GM10266 (cell line): ENCODE results near the gene DNLZ.

Experiments
- DNase-seq: peaks from one replicate; pipeline ENCODE4 v3.0.0; 2012; ENCODE audit errors: extremely low spot score
- TF ChIP-seq, protein P1 (sequence below): IDR thresholded peaks from 2 replicates; pipeline ENCODE4 v1.5.1; 2012; ENCODE audit warnings: mild to moderate bottlenecking, low read depth; ENCODE audit not compliant: control insufficient read depth, insufficient read depth; ENCODE audit errors: missing control alignments

The DNLZ gene

DNA sequence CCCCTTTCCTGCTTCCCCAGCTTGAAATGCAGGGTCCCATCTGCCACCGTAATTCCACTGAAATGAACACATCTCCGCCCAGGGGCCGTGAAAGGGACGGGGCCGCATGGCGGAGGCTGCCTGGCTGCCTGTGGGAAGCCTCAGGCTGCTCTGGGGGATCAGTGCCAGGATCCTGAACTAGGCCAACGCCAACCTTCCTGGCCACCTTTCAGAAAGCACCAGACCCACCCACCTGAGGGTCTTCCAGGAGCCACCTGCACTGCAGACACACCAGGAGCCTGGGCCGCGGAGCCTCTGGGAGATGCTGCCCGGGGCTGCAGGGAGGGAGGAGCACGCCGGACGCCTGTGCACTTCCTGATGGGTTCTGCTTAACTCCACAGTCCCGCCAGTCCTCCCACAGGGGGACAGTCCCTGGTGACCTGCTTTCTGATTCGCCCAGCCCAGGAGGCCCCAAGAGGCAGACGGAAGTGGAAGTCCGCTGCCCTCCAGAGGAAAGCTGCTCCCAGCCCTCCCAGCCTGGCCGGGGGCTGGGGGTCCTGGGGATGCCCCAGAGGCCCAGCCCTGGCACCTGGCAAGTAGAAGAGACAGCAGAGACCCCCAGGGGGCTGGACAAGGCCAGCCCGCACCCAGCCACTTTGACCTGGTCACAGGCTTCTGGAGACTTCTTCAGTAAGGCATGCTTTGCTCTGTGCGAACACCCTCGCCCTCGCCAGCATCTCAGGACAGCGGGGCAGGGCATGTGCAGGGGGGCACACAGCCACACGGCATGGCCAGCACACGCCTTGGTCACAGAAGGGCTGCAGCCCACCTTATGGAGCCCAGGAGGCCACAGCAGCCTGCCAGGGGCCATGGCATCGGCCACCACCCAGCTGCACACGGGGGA is 10.0 kb upstream of the DNLZ start, which contains the start of gene CARD9:
Gene CARD9 (minus strand): TSS at position 370 of the 883 bp plus-strand sequence. CDS start 1,591 bp downstream, outside the sequence.
- TF ChIP-seq, protein P1, sequence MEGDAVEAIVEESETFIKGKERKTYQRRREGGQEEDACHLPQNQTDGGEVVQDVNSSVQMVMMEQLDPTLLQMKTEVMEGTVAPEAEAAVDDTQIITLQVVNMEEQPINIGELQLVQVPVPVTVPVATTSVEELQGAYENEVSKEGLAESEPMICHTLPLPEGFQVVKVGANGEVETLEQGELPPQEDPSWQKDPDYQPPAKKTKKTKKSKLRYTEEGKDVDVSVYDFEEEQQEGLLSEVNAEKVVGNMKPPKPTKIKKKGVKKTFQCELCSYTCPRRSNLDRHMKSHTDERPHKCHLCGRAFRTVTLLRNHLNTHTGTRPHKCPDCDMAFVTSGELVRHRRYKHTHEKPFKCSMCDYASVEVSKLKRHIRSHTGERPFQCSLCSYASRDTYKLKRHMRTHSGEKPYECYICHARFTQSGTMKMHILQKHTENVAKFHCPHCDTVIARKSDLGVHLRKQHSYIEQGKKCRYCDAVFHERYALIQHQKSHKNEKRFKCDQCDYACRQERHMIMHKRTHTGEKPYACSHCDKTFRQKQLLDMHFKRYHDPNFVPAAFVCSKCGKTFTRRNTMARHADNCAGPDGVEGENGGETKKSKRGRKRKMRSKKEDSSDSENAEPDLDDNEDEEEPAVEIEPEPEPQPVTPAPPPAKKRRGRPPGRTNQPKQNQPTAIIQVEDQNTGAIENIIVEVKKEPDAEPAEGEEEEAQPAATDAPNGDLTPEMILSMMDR: no peak
- DNase-seq: no peak

DNA sequence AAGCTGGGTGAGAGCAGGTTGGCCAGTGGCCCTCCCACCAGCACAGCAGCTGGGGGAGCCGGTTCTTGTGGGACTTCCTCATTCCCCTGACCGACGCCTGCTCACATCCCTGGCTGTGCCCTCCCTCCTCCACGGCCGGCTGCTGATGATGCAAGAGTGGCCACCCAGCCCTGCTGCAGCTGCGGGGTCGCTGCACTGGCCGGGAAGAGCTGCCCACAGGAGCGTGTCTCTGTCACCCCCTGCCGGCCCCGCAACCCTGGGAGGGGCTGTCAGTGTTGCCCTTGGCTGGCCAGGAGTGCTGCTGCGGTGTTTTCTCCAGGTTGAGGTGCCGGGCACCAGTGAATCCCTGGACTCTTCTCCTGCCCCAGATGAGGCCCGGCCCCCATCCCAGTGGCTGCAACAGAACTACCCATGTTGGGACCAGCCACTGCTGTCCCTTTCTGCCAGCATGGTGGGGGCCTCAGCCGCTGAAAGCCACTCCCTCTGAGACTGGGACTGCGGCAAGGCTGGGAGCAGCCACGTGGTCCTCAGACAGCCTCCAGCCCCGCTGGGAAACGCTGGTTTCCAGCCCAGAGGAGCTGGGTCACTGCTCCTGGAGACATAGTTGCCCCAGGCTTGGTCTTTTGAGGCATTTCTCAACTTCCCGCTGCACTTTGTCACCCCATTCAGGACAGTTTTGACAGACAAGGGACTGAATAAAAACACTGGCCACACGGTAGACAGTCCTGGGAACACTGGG is 9.2 kb upstream of the DNLZ start:
- DNase-seq: no peak
- TF ChIP-seq, protein P1: no peak

DNA sequence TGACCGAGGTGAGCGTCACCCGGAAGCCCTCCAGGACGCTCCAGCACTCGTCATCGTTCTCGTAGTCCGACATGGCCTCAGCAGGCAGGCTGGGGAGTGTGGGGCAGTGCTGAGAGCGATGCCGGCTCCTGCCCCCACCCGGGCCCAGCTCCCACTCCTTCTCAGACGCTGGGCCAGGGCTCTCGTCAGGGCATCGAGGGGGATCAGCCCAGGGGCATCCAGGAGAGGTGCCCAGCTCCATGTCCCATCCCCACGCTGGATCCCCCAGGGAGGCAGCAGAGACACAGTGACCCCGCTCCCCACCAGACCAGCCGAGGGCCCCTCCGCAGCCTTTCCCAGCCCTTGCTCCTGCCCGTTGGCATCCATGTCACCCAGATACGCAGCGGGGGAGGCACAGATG is 8.5 kb upstream of the DNLZ start:
- DNase-seq: no peak
- TF ChIP-seq, protein P1: no peak

DNA sequence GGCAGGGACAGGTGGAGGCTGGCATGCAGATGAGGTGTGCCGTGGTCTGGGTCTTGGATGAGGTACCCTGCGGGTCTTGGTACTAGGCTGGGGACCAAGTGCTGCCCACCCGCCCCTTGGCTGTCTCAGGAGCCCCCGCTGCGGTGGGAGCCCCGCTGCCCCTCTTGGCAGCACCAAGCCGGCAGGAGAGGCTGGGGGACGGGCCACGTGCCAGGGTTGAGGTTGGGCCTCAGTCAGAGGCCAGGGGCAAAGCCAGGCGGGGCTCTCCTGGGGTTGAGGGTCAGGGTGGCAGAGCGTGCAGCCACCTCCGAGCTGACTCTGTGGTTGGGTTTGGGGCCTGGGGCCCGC is 8.0 kb upstream of the DNLZ start:
- TF ChIP-seq, protein P1: no peak
- DNase-seq: no peak

DNA sequence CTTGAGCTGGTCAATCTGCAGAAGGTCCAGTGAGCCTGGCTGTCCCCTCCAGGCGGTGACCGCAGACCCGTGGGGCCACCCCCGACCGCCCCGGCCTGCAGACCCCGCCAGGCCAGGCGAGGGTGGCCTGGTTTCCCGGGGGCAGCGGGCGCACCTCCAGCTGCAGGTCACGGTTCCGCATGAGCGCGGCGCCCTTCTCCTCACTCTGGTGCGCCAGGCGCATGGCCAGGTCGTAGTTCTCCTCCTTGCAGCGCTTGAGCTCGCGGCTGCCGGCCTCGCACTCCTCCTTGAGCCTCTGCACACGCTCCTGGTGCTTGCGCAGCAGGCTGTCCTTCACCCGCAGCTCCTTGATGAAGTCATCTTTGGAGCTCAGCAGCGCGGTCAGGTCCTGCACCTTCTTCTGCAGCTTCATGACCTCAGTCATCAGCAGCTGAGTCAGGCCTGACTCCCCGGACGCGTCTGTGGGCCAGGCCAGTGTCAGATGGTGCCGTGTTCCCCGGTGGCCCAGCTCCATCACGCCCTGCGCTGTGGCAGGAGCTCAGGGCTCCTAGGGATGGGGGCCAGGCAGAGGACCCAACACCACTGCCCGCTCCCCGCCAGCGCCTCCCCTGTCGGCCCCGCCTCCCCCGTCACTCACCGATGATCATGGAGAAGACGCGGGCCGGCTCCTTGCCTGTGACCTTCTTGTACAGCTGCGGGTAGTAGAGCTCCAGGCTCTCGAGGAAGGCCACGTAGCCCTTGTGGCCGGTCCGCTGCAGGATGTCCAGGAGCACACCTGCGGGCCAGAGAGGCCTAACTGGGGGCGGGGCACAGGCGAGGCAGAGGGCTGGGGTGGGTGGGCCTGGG is 7.4 kb upstream of the DNLZ start:
- TF ChIP-seq, protein P1: no peak
- no peak for DNase-seq

DNA sequence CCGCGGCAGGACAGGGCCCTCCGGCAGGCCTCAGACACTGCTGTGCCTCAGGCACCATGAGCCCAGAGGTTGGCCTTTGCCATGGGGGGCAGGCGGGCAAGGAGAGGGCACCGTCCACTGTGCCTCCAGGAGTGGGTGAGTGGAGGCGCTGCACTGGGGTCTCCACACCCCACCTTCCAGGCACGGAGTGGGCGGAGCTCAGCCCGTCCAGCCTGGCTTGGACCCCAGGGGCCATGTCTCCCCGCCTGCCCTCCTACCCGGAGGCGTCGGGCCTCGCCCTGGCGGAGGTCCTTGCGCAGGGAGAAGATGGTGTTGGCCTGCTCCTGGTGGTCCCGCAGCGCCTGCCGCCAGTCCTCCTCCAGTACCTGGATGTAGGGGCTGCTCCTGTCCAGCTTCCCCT is 6.5 kb upstream of the DNLZ start:
- no peak for DNase-seq
- TF ChIP-seq, protein P1: no peak

DNA sequence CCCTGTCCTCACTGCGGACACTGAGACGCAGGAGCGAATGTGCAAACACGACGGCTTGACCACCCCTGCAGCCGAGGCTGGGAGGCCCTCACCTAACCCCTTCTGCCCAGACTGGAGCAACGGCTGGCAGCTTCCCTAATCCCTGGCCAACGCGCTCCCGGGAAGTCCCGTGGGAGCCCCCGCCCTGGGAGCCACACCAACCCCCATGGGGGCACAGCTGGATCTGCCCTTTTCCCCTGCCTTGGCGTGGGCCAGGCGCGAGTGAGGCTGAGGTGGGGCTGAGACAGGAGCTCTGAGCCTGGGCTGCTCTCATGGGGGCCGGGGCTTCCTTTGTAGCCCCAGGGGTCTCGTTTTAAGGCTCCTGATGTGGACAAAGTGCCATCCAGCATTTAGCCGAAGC is 4.6 kb upstream of the DNLZ start:
- DNase-seq: no peak
- TF ChIP-seq, protein P1: no peak
